Loucy (cell line): ENCODE data around the gene ORC4.

Experiments
- EZH2phosphoT487 ChIP-seq: fragments of 200-600 bp; IDR thresholded peaks from 2 replicates; pipeline ENCODE4 v1.6.1; 2018; ENCODE audit warnings: antibody characterized with exemption, mild to moderate bottlenecking, moderate library complexity, borderline replicate concordance
- TF ChIP-seq, protein P1 (sequence below): fragments of 200-600 bp; sonication (generic); conservative IDR thresholded peaks from 2 replicates; pipeline ENCODE4 v1.5.1; 2014; ENCODE audit warnings: mild to moderate bottlenecking, antibody characterized with exemption, low read length

GRCh38 chr2:148014616-148015015, 5.9 kb downstream of the ORC4 start:
- TF ChIP-seq, protein P1, sequence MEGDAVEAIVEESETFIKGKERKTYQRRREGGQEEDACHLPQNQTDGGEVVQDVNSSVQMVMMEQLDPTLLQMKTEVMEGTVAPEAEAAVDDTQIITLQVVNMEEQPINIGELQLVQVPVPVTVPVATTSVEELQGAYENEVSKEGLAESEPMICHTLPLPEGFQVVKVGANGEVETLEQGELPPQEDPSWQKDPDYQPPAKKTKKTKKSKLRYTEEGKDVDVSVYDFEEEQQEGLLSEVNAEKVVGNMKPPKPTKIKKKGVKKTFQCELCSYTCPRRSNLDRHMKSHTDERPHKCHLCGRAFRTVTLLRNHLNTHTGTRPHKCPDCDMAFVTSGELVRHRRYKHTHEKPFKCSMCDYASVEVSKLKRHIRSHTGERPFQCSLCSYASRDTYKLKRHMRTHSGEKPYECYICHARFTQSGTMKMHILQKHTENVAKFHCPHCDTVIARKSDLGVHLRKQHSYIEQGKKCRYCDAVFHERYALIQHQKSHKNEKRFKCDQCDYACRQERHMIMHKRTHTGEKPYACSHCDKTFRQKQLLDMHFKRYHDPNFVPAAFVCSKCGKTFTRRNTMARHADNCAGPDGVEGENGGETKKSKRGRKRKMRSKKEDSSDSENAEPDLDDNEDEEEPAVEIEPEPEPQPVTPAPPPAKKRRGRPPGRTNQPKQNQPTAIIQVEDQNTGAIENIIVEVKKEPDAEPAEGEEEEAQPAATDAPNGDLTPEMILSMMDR, result no peak
- no peak for TF ChIP-seq EZH2phosphoT487
